ENCODE measurements around the gene YY1. TPM values are rescaled to one million over a fixed set of nuclear protein-coding genes. Genes with fewer than 3 reads are reported as not detected.
"Not testable (repeated sequence)": the region's sequence is repeated elsewhere in the genome, so short reads cannot be mapped to it uniquely, and the experiment has no call there.

Gene YY1
- total RNA-seq, result 47.2 and 64.3 TPM in 2 replicates

GRCh38 chr14:100238419-100239210 is at the start of gene YY1:
TSS of gene YY1 (plus strand) at chr14:100239144. CDS start at chr14:100239245, 101 bp downstream.
- peak; percentile 84 for DNase-seq (ENCODE audit: low read depth)

DNA sequence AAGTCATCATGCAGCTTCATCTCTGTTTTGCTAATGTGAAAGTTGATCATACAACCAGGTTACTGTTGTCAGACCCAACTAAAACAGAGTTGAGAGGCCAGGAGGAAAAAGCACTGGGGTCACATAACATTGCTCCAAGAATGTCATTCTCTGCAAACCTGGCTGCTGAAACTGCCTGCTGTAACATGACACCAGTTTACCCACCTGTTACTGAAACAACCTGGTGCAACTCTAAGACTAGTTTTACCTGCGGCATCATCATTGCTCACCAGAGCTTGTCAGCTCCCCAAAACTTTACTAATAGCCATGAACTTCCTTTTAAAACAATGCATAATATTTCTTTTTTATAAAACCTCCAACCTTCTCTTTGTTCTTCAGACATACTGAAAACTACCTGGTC is 48.8 kb upstream of the YY1 start:
- DNase-seq (ENCODE audit: low read depth), result no peak

DNA sequence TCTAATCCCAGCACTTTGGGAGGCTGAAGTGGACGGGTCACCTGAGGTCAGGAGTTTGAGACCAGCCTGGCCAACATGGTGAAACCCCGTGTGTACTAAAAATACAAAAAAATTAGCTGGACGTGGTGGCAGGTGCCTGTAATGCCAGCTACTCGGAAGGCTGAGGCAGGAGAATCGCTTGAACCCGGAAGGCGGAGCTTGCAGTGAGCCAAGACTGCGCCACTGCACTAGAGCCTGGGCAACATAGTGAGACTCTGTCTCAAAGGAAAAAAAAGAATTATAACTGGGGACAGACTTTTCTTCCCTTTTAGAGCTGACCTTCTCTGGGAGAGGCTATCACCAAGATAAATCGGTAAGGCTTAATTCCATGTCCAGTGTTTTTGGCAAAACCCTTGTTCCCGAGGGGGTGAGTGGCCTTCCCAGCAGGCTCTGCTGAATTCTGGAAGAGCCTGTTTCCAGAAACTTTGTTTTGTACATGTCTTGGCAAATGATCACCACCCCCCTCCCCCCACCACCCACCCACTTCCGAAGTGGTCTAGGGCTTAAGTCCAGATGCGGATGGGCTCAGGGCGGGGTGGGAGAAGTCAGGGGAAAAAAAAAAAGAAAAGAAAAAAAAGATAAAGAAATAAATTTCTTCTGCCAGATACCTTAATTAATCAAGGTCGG is 47.2 kb upstream of the YY1 start:
- no peak for DNase-seq (ENCODE audit: low read depth)

- no peak for DNase-seq (ENCODE audit: low read depth)
These were observed 46.7 kb upstream of the YY1 start for GRCh38 chr14:100192250-100192671.

DNA sequence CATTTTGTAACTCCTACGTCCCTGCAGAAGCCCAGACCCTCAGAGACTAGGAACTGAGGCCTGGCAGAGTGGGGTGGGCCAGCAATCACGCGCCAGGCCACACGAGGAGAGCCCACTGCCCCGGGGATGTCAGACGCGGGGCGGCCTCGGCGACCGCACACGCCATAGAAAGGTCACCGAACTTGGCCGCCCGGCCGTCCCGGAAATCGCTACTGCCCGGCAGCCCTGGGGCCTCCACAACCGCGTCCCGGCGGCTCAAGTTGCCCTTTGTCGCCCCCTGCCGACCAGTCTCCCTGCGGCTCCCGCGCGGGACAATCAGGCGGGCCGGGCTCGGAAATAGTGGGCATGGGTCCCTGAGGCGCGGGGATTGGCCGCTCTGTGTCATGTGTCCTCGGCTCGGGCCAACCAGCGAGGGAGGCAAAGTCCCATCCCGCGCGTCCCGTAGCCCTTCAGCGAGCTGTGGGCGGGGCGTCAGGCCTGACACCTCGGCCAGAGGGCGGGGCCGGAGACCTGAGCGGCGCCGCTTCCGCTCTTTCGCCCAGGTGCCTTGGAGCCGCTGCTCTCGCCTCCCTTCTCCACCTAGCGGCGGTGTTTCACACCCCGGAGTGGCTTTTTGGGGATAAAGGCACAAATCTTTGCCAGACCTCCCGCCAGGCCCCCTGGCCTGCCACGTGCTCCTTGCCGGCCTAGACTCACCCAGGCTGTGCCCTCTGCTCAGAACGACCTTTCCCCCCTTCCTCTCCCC is 46.1 kb upstream of the YY1 start:
- DNase-seq (ENCODE audit: low read depth), result peak; percentile 90

- DNase-seq (ENCODE audit: low read depth), result no peak
These were observed 45.3 kb upstream of the YY1 start for GRCh38 chr14:100193417-100194357.

- DNase-seq (ENCODE audit: low read depth), result no peak
These were observed 39.6 kb upstream of the YY1 start for GRCh38 chr14:100199240-100199860.

- DNase-seq (ENCODE audit: low read depth), result no peak
These were observed 38.6 kb upstream of the YY1 start for GRCh38 chr14:100200311-100200710.

DNA sequence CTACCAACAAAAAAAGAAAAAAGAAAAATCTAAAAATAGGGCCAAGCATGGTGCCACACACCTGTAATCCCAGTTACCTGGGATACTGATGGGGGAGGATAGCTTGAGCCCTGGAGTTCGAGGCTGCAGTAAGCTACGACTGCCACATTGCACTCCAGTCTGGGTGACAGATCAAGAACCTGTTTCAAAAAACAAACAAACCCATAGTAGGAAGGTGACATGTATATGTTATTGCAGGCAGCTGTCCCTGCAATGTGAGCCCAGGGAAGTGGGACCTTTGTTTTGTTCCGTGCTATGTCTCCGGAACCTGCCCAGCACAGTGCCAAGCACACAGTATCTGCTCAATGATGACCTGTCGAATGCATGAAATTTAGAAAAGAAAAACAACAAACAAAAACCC is 37.2 kb upstream of the YY1 start:
- DNase-seq (ENCODE audit: low read depth), result no peak

DNA sequence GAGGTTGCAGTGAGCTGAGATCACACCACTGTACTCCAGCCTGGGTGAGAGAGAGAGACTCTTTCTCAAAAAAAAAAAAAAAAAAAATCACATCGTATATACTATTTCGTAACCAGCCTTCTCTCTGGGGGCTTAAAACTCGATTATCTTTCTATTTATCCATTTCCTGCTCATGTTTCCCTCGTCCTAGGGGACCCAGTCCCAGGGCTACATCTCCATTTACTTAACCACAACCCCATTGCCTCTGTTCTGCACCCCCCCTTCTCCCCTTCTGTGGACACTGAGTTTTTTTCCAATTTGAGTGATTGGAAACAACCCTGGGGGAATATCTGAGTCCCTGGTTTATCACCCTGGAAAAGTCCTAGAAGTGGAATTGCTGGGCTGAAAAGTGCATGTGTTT is 36.2 kb upstream of the YY1 start:
- no peak for DNase-seq (ENCODE audit: low read depth)

DNA sequence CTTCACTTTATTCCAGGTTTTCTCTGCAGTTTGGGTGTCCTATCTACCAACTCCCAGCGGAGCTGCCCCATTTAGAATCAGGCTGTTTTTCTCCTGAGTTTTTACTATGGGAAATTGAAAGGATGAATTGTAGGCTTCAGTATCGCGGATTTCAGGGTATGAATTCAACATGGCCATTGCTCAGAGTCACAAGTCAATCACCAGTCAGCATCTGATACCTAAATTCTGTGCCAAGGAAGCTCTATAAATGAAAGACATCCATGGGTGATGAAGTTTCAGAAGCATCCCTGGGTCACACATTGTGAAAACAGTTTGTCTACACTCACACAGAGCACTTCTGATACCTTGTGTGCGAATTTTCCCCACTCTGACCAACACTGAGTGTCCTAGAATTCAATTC is 35.8 kb upstream of the YY1 start:
- DNase-seq (ENCODE audit: low read depth), result no peak

DNA sequence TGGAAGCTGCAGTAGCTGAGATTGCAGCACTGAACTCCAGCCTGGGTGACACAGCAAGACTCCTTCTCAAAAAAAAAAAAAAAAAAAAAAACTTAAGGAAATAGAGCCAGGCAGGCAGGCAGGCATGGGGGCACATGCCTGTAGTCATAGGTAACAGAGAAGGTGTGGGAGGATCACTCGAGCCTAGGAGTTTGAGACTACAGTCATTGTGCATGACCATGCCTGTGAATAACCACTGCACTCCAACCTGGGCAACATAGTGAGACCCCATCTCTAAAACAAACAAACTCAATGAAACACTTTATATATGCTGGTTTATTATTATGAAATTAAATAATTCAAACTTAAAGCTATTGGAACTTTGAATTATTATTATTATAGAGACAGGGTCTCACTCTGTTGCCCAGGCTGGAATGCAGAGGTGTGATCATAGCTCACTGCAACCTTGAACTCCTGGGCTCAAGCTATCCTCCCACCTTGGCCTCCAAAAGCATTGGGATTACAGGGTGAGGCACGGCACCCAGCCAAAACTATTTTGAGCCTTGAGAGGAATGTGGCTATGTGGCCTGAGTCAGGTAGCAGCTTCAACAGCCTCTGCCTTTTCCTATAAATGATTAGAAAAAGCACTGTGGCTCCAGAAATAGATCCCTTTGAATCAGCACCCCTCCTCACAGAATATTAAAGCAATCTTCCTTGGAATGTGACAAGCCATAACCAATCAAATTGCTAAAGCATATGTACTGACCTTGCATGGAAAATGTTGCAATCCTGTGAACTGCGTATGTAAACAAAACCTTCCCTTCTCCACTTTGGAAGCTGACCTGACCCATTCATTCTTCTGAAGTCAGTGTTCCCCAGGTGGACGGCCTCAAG is 34.7 kb upstream of the YY1 start:
- peak; percentile 86 for DNase-seq (ENCODE audit: low read depth)

DNA sequence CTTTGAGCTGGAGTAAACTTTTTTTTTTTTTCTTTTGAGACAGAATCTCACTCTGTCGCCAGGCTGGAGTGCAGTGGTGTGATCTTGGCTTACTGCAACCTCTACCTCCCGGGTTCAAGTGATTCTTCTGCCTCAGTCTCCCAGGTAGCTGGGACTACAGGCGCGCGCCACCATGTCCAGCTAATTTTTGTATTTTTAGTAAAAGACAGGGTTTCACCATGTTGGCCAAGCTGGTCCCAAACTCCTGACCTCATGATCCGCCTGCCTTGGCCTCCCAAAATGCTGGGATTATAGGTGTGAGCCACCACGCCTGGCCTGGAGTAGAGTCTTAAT is 34.1 kb upstream of the YY1 start:
- DNase-seq (ENCODE audit: low read depth), result not testable (repeated sequence)

- DNase-seq (ENCODE audit: low read depth), result not testable (repeated sequence)
These were observed 31.4 kb upstream of the YY1 start for GRCh38 chr14:100207588-100207987.

DNA sequence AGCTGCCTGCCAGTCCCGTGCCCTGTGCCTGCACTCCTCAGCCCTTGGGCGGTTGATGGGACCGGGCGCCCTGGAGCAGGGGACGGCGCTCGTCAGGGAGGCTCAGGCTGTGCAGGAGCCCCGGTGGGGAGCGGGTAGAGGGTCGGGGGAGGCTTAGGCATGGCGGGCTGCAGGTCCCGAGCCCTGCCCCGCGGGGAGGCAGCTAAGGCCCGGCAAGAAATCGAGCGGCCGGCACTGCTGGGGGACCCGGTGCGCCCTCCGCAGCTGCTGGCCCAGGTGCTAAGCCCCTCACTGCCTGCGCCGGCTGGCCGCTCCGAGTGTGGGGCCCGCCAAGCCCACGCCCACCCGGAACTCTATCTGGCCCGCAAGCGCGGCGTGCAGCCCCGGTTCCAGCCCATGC is 30.8 kb upstream of the YY1 start:
- DNase-seq (ENCODE audit: low read depth), result not testable (repeated sequence)

DNA sequence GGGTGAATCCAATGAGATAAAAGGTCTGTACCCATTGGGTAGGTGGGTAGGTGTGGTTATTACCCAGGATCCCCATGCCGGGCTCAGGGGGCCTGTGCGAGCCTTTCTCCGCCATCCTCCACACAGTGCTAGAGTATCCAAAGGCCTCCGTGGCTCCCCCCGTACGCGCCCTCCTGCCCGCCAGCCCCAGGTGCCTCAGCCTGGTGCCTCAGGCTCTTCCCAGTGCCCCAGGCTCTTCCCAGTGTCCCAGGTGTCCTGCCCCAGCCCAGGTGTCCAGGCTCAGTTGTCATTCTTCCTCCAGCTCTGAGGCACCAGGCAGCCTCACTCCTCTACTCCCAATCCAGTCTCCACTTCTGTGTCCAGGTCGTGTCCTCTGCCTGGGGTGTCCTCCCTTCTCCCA is 27.6 kb upstream of the YY1 start:
- DNase-seq (ENCODE audit: low read depth), result no peak

DNA sequence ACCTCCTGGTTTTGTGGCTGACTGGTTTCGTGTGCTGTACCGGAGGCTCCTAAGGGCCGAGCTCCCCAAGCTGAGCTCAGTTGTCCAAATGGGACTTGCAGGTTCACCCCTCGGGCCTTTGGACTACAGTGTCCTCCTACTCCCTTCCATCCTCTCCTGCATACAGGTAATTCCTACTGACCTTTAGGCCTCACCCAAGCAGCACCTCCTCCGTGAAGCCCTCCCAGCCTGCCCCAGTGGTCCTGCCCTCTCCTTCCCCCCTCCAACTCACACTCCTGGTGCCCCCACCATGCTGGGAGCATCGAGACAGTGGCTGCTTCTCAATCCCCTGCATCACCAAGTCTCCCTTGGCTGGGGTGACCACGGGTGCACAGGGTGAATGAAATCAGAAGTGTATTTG is 27.1 kb upstream of the YY1 start:
- no peak for DNase-seq (ENCODE audit: low read depth)

GRCh38 chr14:100212476-100213333 is 26.2 kb upstream of the YY1 start:
- DNase-seq (ENCODE audit: low read depth), result no peak

DNA sequence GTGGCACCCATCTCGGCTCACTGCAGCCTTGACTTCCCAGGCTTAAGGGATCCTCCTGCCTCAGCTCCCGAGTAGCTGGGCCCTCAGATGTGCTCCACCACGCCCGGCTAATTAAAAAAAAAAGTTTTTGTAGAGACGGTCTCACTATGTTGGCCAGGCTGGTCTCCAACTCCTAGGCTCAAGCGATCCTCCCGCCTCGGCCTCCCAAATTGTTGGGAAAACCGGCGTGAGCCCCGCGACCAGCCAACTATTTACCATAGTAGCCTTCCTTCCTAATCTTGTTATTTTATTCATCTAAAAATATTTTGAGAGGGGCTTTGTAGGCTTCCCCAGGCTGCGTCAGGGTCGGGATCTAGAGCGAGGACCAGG is 25.4 kb upstream of the YY1 start:
- no peak for DNase-seq (ENCODE audit: low read depth)

All from renal cortical epithelial cell (primary cell).